ENCODE results near the gene CAMK1D. TPM values are rescaled to one million over a fixed set of nuclear protein-coding genes. Genes with fewer than 3 reads are reported as not detected.

CAMK1D gene
- total RNA-seq: 1.8 and 4.4 TPM in 2 replicates

DNA sequence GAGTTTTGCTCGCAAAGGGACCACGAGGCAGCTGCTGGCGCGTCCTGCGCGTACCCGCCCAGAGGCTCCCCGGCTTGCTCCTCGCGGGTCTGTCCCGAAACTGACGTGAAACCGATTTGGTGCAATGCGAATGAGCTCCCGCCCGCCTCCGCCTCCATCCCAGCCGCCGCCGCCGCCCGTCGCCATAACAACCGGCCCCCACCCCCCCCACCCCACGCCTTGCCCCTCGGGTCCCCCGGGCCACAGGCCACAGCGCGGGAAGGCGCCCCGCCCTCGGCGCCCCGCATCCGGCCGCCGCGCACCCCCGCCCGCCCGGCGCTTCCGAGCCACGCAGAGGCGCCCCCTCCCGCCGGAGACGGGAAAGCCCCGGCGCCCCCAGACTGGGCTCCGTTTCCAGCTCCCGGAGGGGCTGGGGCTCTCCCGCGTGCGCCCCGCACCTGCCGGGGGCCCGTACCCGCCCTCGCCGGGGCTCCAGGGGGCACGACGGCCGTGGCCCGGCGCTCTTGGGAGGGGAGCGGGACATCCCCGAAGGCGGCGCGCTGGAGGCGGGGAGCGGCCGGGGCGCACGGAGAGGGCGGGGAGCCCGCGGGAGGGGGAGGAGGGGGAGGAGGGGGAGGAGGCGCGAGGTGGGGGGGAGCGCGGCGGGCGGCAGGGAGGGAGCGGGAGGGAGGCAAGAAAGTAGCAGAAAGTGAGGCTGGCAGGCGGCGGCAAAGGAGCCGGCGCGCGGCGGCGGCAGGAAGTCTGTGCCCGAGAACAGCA is at the start of gene CAMK1D:
TSS of gene CAMK1D (plus strand) at position 678 of the 759 bp plus-strand sequence.

Other genes starting within 250 kb of the CAMK1D start
- 12.5 and 16.3 TPM in 2 replicates for gene SEC61A2, start 219.9 kb upstream of the CAMK1D start, total RNA-seq
- 72.0 and 80.2 TPM in 2 replicates for gene NUDT5, start 153.7 kb upstream of the CAMK1D start, total RNA-seq
- gene CDC123, start 153.4 kb upstream of the CAMK1D start, total RNA-seq: 106 and 168 TPM in 2 replicates